Naive B cell (primary cell): ENCODE measurements around the gene KDM4B. TPM values are rescaled to one million over a fixed set of nuclear protein-coding genes. Genes with fewer than 3 reads are reported as not detected.
"Not testable (repeated sequence)": the region's sequence is repeated elsewhere in the genome, so short reads cannot be mapped to it uniquely, and the experiment has no call there.

Experiments used
- ATAC-seq, 2 donors: fragments of 150-1000 bp; cut with Tn5 transposase; 2 replicates each; pipeline ENCODE4 v1.10.0; 2021; ENCODE audit warnings: low read depth in 2 of 2, mild to moderate bottlenecking in 2 of 2, moderate library complexity in 2 of 2
- DNase-seq: peaks from one replicate; pipeline ENCODE4 v3.0.0; 2022
- H3K27ac Mint-ChIP-seq, 6 donors: one replicate each; pipeline ENCODE4 v1.8.0; 2020 to 2022; ENCODE audit warnings: mild to moderate bottlenecking in 6 of 6, mixed read lengths in 6 of 6, moderate library complexity in 5 of 6, inconsistent platforms in 2 of 6
- H3K27me3 Mint-ChIP-seq, 3 donors: one replicate each; pipeline ENCODE4 v1.8.0; 2021 to 2022; ENCODE audit warnings: mixed read lengths in 3 of 3, mild to moderate bottlenecking in 1 of 3
- H3K36me3 Mint-ChIP-seq, 2 donors: one replicate each; pipeline ENCODE4 v1.8.0; 2020 to 2022; ENCODE audit warnings: mixed read lengths in 2 of 2, inconsistent platforms in 1 of 2, mild to moderate bottlenecking in 1 of 2
- H3K4me1 Mint-ChIP-seq, 3 donors: one replicate each; pipeline ENCODE4 v1.8.0; 2020 to 2022; ENCODE audit warnings: mixed read lengths in 3 of 3, inconsistent platforms in 1 of 3, mild to moderate bottlenecking in 1 of 3, moderate library complexity in 1 of 3
- H3K4me3 Mint-ChIP-seq, 8 donors: one replicate each; pipeline ENCODE4 v1.8.0; 2020 to 2022; ENCODE audit warnings: mild to moderate bottlenecking in 8 of 8, mixed read lengths in 8 of 8, moderate library complexity in 8 of 8, inconsistent platforms in 2 of 8
- H3K9me3 Mint-ChIP-seq, 7 donors: one replicate each; pipeline ENCODE4 v1.8.0; 2020 to 2022; ENCODE audit warnings: mixed read lengths in 7 of 7, mild to moderate bottlenecking in 5 of 7, inconsistent platforms in 2 of 7, moderate library complexity in 1 of 7
- polyA plus RNA-seq, 6 donors: library from polyadenylated mRNA; unstranded; fragments of 300-500 nt; fragmentation: Illumina TruSeq; gene quantifications; one replicate each; pipeline ENCODE4 v1.2.3, GENCODE V29; 2021; ENCODE audit warnings: low read depth in 6 of 6

KDM4B gene
- polyA plus RNA-seq, 6 donors from 2014 or later, result 17.9 to 94.1 (median 50.8) TPM

GRCh38 chr19:5188548-5189317 lies 219.8 kb downstream of the KDM4B start:
- ATAC-seq, result no peak
- DNase-seq, result no peak
- peak overlapping the region in 3 of 8 donors; percentile 32 to 66 (median 53) for H3K4me3 Mint-ChIP-seq
- peaks cover 0 to 6% (median 4%) of the 10 kb centered on the region in 3 donors for H3K4me1 Mint-ChIP-seq
- H3K27me3 Mint-ChIP-seq, result peaks cover 4 to 14% (median 13%) of the 10 kb centered on the region in 3 donors
- H3K9me3 Mint-ChIP-seq, result peaks cover 0 to 4% (median 0%) of the 10 kb centered on the region in 7 donors
- no peaks in the 10 kb centered on the region for H3K36me3 Mint-ChIP-seq
- H3K27ac Mint-ChIP-seq, result peak overlapping the region in 2 of 6 donors; percentile 8 to 36

DNA sequence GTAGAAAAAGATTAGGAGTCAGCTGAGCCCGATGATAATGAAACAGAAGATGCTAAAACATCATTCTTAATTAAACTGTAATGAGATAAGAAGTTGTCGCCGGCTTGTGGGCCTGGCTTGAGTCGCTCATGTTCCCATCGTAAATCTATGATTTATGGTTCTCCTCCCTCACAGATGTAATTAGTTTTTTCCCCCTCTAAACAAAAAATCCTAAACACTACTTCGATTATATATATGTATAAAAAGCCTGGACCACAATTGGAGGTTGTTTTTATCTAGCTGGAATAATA lies 220.3 kb downstream of the KDM4B start:
- Mint-ChIP-seq H3K9me3 (peaks cover 0 to 4% (median 0%) of the 10 kb centered on the region in 7 donors), H3K36me3 (no peaks in the 10 kb centered on the region), H3K27me3 (peaks cover 4 to 14% (median 13%) of the 10 kb centered on the region in 3 donors), H3K4me3 (no peak overlapping the region), H3K27ac (peak overlapping the region in 1 of 6 donors; percentile 8), H3K4me1 (peaks cover 0 to 6% (median 4%) of the 10 kb centered on the region in 3 donors)
- DNase-seq (no peak), ATAC-seq (no peak)

DNA sequence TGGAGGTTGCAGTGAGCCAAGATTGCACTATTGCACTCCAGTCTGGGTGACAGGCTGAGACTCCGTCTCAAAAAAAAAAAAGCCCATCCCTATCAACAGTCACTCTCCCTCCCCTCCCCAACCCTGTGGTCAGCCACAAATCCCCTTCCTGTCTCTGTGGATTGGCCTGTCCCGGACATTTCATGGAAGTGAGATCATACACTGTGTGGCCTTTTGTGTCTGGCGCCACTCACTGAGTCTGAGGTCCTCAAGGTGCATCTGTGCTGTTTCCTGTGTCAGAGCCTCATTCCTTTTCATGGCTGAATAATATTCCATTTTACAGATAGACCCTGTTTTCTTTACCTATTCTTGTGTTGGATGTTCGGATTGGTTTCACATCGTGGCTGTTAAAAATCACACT lies 222.2 kb downstream of the KDM4B start:
- Mint-ChIP-seq H3K4me1 (peaks cover 0 to 6% (median 4%) of the 10 kb centered on the region in 3 donors), H3K27me3 (peaks cover 3 to 22% (median 18%) of the 10 kb centered on the region in 3 donors), H3K27ac (no peak overlapping the region), H3K4me3 (no peak overlapping the region), H3K36me3 (no peaks in the 10 kb centered on the region), H3K9me3 (peaks cover 0 to 4% (median 0%) of the 10 kb centered on the region in 7 donors)
- no peak for ATAC-seq
- no peak for DNase-seq

GRCh38 chr19:5192568-5192967 lies 223.7 kb downstream of the KDM4B start:
- ATAC-seq (no peak), DNase-seq (no peak)
- no peaks in the 10 kb centered on the region for H3K36me3 Mint-ChIP-seq
- H3K27ac Mint-ChIP-seq, result peak overlapping the region in 1 of 6 donors; percentile 26
- H3K9me3 Mint-ChIP-seq, result peaks cover 0 to 4% (median 0%) of the 10 kb centered on the region in 7 donors
- H3K27me3 Mint-ChIP-seq, result peaks cover 3 to 22% (median 18%) of the 10 kb centered on the region in 3 donors
- peaks cover 0 to 6% (median 4%) of the 10 kb centered on the region in 3 donors for H3K4me1 Mint-ChIP-seq
- no peak overlapping the region for H3K4me3 Mint-ChIP-seq

- no peak overlapping the region for H3K4me3 Mint-ChIP-seq
- peaks cover 3 to 22% (median 18%) of the 10 kb centered on the region in 3 donors for H3K27me3 Mint-ChIP-seq
- ATAC-seq (no peak), DNase-seq (no peak)
- no peak overlapping the region for H3K27ac Mint-ChIP-seq
- peaks cover 0 to 4% (median 0%) of the 10 kb centered on the region in 7 donors for H3K9me3 Mint-ChIP-seq
- peaks cover 0 to 6% (median 4%) of the 10 kb centered on the region in 3 donors for H3K4me1 Mint-ChIP-seq
- H3K36me3 Mint-ChIP-seq, result no peaks in the 10 kb centered on the region
Observed at GRCh38 chr19:5193192-5193591, 224.3 kb downstream of the KDM4B start.

GRCh38 chr19:5194641-5195040 lies 225.7 kb downstream of the KDM4B start:
- H3K4me1 Mint-ChIP-seq, result no peaks in the 10 kb centered on the region
- H3K4me3 Mint-ChIP-seq, result no peak overlapping the region
- peaks cover 3 to 7% (median 5%) of the 10 kb centered on the region in 3 donors for H3K27me3 Mint-ChIP-seq
- H3K36me3 Mint-ChIP-seq, result no peaks in the 10 kb centered on the region
- ATAC-seq, result no peak
- H3K9me3 Mint-ChIP-seq, result peaks cover 0 to 5% (median 2%) of the 10 kb centered on the region in 7 donors
- H3K27ac Mint-ChIP-seq, result peak overlapping the region in 1 of 6 donors; percentile 66
- DNase-seq, result no peak

GRCh38 chr19:5195587-5195986 lies 226.7 kb downstream of the KDM4B start:
- not testable (repeated sequence) for ATAC-seq, H3K27me3 Mint-ChIP-seq, H3K4me1 Mint-ChIP-seq, DNase-seq, H3K4me3 Mint-ChIP-seq, H3K27ac Mint-ChIP-seq, H3K36me3 Mint-ChIP-seq
- H3K9me3 Mint-ChIP-seq, result peaks cover 0 to 11% (median 6%) of the 10 kb centered on the region in 7 donors

DNA sequence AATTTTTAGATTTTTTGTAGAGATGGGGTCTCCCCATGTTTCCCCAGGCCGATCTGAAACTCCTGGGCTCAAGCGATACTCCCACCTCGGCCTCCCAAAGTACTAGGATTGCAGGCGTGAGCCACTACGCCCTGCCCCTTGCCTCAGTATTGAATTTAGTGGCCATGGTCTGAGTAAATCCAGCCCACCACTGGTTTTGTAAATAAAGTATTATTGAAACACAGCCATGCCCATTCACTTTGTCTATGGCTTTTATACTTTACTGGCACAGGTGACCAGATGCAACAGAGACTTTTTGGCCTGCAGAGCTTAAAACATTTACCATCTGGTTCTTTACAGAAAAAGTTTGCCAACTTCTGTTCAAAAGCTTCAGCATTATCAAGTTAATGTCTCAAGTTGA lies 227.9 kb downstream of the KDM4B start:
- Mint-ChIP-seq H3K9me3 (peaks cover 3 to 20% (median 18%) of the 10 kb centered on the region in 7 donors), H3K36me3 (peaks cover 0 to 5% of the 10 kb centered on the region in 2 donors), H3K4me1 (no peaks in the 10 kb centered on the region), H3K27ac (no peak overlapping the region), H3K27me3 (peaks cover 3 to 7% (median 5%) of the 10 kb centered on the region in 3 donors), H3K4me3 (no peak overlapping the region)
- DNase-seq, result no peak
- no peak for ATAC-seq

DNA sequence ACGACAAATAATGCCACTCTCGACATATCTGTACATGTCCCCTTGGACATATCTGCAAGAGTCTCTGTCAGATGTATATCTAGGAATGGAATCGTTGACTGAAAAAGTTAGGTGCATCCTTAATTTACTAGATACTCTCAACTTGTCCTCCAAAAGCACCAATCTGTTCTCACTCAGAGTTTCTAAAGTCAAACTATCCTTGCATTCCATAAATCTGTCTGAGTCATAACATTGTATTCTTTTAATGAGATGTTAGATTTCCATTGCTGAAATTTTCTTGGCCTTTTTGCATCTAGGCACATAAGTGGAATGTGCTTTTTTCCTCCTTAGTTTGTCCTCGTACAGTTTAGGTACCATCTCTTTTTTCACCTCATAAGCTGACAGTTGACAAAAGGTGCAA lies 231.9 kb downstream of the KDM4B start:
- no peak for ATAC-seq
- H3K4me3 Mint-ChIP-seq, result no peak overlapping the region
- H3K9me3 Mint-ChIP-seq, result peaks cover 4 to 33% (median 28%) of the 10 kb centered on the region in 7 donors
- H3K27me3 Mint-ChIP-seq, result no peaks in the 10 kb centered on the region
- peaks cover 0 to 8% of the 10 kb centered on the region in 2 donors for H3K36me3 Mint-ChIP-seq
- DNase-seq, result no peak
- peaks cover 0 to 3% (median 0%) of the 10 kb centered on the region in 3 donors for H3K4me1 Mint-ChIP-seq
- no peak overlapping the region for H3K27ac Mint-ChIP-seq

GRCh38 chr19:5202553-5202952 lies 233.6 kb downstream of the KDM4B start:
- no peak for ATAC-seq
- Mint-ChIP-seq H3K4me1 (peaks cover 0 to 3% (median 0%) of the 10 kb centered on the region in 3 donors), H3K9me3 (peaks cover 4 to 33% (median 28%) of the 10 kb centered on the region in 7 donors), H3K36me3 (peaks cover 0 to 8% of the 10 kb centered on the region in 2 donors), H3K4me3 (no peak overlapping the region), H3K27me3 (no peaks in the 10 kb centered on the region), H3K27ac (no peak overlapping the region)
- DNase-seq, result no peak

Other genes starting within 250 kb of the KDM4B start
- 10 to 100 TPM; 15.6 to 36.0 (median 17.4) TPM for gene DPP9, start 245.3 kb upstream of the KDM4B start, polyA plus RNA-seq
- gene FEM1A, start 177.4 kb upstream of the KDM4B start, polyA plus RNA-seq, result 1 to 10 TPM in 5 of 6 donors, under 1 TPM in 1; 0.84 to 5.0 (median 3.2) TPM
- 10 to 100 TPM in 3 of 6 donors, 1 to 10 TPM in 3; 1.0 to 22.4 (median 9.6) TPM for gene TICAM1, start 137.4 kb upstream of the KDM4B start, polyA plus RNA-seq
- 10 to 100 TPM; 35.0 to 57.6 (median 40.4) TPM for gene PLIN3, start 101.4 kb upstream of the KDM4B start, polyA plus RNA-seq
- gene ARRDC5, start 66.2 kb upstream of the KDM4B start, polyA plus RNA-seq, result 1 to 10 TPM; 1.9 to 3.7 (median 2.5) TPM
- under 1 TPM in 4 of 6 donors, not detected in 2; 0.07 to 0.17 (median 0.14) TPM for gene UHRF1, start 59.6 kb upstream of the KDM4B start, polyA plus RNA-seq